Calu3 (cell line): ENCODE measurements around the gene ESYT3. TPM values are rescaled to one million over a fixed set of nuclear protein-coding genes. Genes with fewer than 3 reads are reported as not detected.
"Not testable (repeated sequence)": the region's sequence is repeated elsewhere in the genome, so short reads cannot be mapped to it uniquely, and the experiment has no call there.

Experiments used
- BruUV-seq: library from RNA; stranded (reverse); fragments of 400-500 nt; replicated peaks from 2 replicates; lab custom pipeline; 2021; lab: Mats Ljungman, UMichigan
- CTCF ChIA-PET: fragments of 300-600 bp; sonication (Branson Sonifier 250); formaldehyde crosslinking; loops from one replicate; lab custom pipeline; 2022; ENCODE audit warnings: antibody characterized with exemption; lab: Charles Lee
- DNase-seq: peaks from one replicate; pipeline ENCODE4 v3.0.0; 2022
- H3K27ac Mint-ChIP-seq: one replicate; pipeline ENCODE4 v1.8.0; 2022; ENCODE audit warnings: mixed read lengths; ENCODE audit not compliant: unreplicated experiment
- H3K27me3 Mint-ChIP-seq: one replicate; pipeline ENCODE4 v1.8.0; 2022; ENCODE audit warnings: mixed read lengths; ENCODE audit not compliant: unreplicated experiment
- H3K36me3 Mint-ChIP-seq: one replicate; pipeline ENCODE4 v1.8.0; 2022; ENCODE audit warnings: mild to moderate bottlenecking, moderate library complexity, mixed read lengths; ENCODE audit not compliant: insufficient read depth, unreplicated experiment
- H3K4me1 Mint-ChIP-seq: one replicate; pipeline ENCODE4 v1.8.0; 2022; ENCODE audit warnings: mild to moderate bottlenecking, low read depth, mixed read lengths; ENCODE audit not compliant: unreplicated experiment
- H3K4me3 Mint-ChIP-seq: one replicate; pipeline ENCODE4 v1.8.0; 2022; ENCODE audit warnings: mild to moderate bottlenecking, low read depth, moderate library complexity, mixed read lengths; ENCODE audit not compliant: unreplicated experiment
- H3K9me3 Mint-ChIP-seq: one replicate; pipeline ENCODE4 v1.8.0; 2022; ENCODE audit warnings: low read depth, mixed read lengths; ENCODE audit not compliant: unreplicated experiment
- intact Hi-C: fragments of 100-400 bp; cut with micrococcal nuclease; formaldehyde crosslinking; loops from one replicate; pipeline ENCODE4 v1.10.0; 2022; ENCODE audit not compliant: unreplicated experiment
- total RNA-seq: library from RNA; stranded (reverse); gene quantifications from 2 replicates; pipeline ENCODE4 v1.2.3, GENCODE V29; 2022
- TF ChIP-seq, protein P1 (sequence below): fragments of 200-600 bp; IDR thresholded peaks from one replicate; pipeline ENCODE4 v1.8.0; 2022; ENCODE audit warnings: antibody characterized with exemption; ENCODE audit not compliant: unreplicated experiment

Gene ESYT3
- total RNA-seq, 1 experiment from 2014 or later, result 3.5 TPM

DNA sequence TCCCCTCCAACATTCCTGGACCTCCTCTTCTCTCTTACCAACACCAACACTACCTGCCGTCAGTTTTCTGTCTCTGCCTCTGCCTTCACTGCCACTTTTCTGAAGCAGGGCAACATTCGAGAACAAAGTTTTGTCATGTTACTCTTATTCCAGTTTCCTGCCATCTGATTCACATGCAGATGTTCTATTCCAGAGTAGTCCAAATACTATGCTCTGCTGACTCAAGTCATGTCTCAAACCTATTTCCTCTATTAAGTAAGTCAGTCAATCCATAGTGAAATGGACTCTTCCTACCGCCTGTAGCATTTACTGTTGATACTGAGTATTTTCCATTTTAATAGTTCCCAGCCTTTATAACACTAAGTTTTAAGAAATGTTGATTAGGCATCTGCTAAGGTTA, 43.4 kb downstream of the ESYT3 start:
- BruUV-seq, result no TSS peak
- H3K4me1 Mint-ChIP-seq, result no peaks in the 10 kb centered on the region
- no peaks in the 10 kb centered on the region for H3K36me3 Mint-ChIP-seq
- no peak overlapping the region for H3K4me3 Mint-ChIP-seq
- no peaks in the 10 kb centered on the region for H3K9me3 Mint-ChIP-seq
- intact Hi-C loops, result loop anchor here (5.0 kb wide), 2 partner anchors 114 to 220 kb away; partner anchors contain the start of gene CEP70
- CTCF ChIA-PET, result interaction anchor here (0.5 to 2.8 kb wide), 2 partner anchors 438 to 1519 kb away, joined by 4 to 29 read pairs; no protein-coding TSS in a partner anchor
- TF ChIP-seq, protein P1, sequence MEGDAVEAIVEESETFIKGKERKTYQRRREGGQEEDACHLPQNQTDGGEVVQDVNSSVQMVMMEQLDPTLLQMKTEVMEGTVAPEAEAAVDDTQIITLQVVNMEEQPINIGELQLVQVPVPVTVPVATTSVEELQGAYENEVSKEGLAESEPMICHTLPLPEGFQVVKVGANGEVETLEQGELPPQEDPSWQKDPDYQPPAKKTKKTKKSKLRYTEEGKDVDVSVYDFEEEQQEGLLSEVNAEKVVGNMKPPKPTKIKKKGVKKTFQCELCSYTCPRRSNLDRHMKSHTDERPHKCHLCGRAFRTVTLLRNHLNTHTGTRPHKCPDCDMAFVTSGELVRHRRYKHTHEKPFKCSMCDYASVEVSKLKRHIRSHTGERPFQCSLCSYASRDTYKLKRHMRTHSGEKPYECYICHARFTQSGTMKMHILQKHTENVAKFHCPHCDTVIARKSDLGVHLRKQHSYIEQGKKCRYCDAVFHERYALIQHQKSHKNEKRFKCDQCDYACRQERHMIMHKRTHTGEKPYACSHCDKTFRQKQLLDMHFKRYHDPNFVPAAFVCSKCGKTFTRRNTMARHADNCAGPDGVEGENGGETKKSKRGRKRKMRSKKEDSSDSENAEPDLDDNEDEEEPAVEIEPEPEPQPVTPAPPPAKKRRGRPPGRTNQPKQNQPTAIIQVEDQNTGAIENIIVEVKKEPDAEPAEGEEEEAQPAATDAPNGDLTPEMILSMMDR, result no peak
- no peaks in the 10 kb centered on the region for H3K27me3 Mint-ChIP-seq
- H3K27ac Mint-ChIP-seq, result no peak overlapping the region
- DNase-seq, result no peak

DNA sequence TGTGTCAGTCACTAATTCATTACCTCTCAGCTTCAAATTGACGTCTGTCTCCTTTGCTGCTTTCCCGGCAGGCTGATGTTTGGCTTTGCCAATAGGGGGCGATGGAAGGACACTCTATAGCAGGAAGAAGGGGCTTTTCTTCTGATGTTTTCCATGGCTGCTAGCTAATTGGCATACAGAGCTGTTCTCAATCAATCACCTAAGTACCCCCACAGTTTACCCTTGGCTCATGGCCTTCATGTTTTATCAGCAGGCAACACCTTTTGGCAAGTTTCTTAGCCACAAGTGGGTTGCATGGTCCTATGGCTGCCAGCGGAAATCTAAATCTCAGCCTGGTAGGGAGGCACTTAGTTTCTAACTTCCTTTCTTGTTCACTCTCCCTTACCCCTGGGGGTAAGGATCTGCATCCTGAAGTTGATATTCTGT, 45.0 kb downstream of the ESYT3 start:
- TF ChIP-seq, protein P1, result peak; percentile 92
- no peaks in the 10 kb centered on the region for H3K27me3 Mint-ChIP-seq
- no peaks in the 10 kb centered on the region for H3K9me3 Mint-ChIP-seq
- H3K27ac Mint-ChIP-seq, result no peak overlapping the region
- CTCF ChIA-PET, result interaction anchor here (0.6 to 2.8 kb wide), 10 partner anchors 9 to 443 kb away, joined by 3 to 29 read pairs (median 4); partner anchors contain the start of gene CEP70
- no TSS peak for BruUV-seq
- H3K4me1 Mint-ChIP-seq, result no peaks in the 10 kb centered on the region
- no peaks in the 10 kb centered on the region for H3K36me3 Mint-ChIP-seq
- peak; percentile 79 for DNase-seq
- no peak overlapping the region for H3K4me3 Mint-ChIP-seq
- intact Hi-C loops, result loop anchor here (1.0 to 5.0 kb wide), 3 partner anchors 113 to 444 kb away; partner anchors contain the start of gene CEP70

DNA sequence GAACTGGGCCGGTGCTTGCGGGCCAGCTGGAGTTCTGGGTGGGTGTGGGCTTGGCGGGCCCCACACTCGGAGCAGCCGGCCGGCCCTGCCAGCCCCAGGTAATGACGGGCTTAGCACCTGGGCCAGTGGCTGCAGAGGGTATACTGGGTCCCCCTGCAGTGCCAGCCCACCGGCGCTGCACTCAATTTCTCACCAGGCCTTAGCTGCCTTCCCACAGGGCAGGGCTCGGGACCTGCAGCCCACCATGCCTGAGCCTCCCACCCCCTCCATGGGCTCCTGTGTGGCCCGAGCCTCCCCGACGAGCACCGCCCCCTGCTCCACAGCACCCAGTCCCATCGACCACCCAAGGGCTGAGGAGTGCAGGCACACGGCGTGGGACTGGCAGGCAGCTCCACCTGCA, 50.3 kb downstream of the ESYT3 start:
- BruUV-seq, DNase-seq, H3K4me3 Mint-ChIP-seq, H3K27ac Mint-ChIP-seq, H3K4me1 Mint-ChIP-seq, intact Hi-C loops, H3K27me3 Mint-ChIP-seq: not testable (repeated sequence)
- CTCF ChIA-PET, result interaction anchor here (0.6 to 1.1 kb wide), 2 partner anchors 431 kb away, joined by 6 to 8 read pairs; no protein-coding TSS in a partner anchor
- Mint-ChIP-seq H3K36me3 (peaks cover 20% of the 10 kb centered on the region), H3K9me3 (peaks cover 19% of the 10 kb centered on the region)

DNA sequence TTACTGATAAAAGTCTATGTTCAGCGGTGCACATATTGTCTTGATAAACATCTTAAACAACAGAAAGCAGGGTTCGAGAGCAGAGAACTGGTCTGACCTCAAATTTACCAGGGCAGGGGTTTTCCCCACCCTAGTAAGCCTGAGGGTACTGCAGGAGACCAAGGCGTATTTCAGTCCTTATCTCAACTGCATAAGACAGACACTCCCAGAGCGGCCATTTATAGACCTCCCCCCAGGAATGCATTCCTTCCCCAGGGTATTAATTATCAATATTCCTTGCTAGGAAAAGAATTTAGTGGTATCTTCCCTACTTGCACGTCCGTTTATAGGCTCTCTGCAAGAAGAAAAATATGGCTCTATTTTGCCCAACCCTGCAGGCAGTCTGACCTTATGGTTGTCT, 52.2 kb downstream of the ESYT3 start:
- H3K4me1 Mint-ChIP-seq, result not testable (repeated sequence)

DNA sequence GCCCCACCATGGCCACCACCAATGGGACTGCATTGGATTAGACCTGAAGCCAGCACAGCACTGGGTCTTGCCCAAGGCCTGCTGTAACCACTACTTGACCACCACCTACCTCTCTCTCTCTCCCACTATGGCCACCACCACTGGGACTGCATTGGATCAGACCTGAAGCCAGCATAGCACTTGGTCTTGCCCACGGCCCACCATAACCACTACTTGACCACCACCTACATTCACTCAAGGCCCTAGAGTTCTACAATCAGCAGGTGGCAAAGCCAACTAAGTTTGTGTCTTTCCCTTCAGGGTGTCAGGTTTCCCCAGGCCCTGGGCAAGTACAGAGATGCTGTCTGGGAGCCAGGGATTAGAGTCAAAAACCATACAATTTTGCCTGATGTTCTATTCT, 57.6 kb downstream of the ESYT3 start:
- CTCF ChIA-PET, result no interaction called here
- Mint-ChIP-seq H3K4me1 (peaks cover 9% of the 10 kb centered on the region), H3K27ac (no peak overlapping the region), H3K27me3 (no peaks in the 10 kb centered on the region), H3K9me3 (peaks cover 11% of the 10 kb centered on the region), H3K36me3 (peaks cover 14% of the 10 kb centered on the region), H3K4me3 (no peak overlapping the region)
- BruUV-seq, result no TSS peak
- no peak for DNase-seq
- TF ChIP-seq, protein P1, result no peak
- intact Hi-C loops, result no loop called here

More for the DNA sequence above, 52.2 kb downstream of the ESYT3 start:
- BruUV-seq, DNase-seq, intact Hi-C loops, H3K4me3 Mint-ChIP-seq, H3K27me3 Mint-ChIP-seq: not testable (repeated sequence)
- CTCF ChIA-PET, result interaction anchor here (0.7 kb wide), 1 partner anchor 338 kb away, joined by 3 read pairs; no protein-coding TSS in a partner anchor
- H3K36me3 Mint-ChIP-seq, result peaks cover 20% of the 10 kb centered on the region
- peak overlapping the region; percentile 2 for H3K27ac Mint-ChIP-seq
- H3K9me3 Mint-ChIP-seq, result peaks cover 19% of the 10 kb centered on the region
